Endodermal cell (in vitro differentiated cells): ENCODE measurements around the gene NUDCD3. TPM values are rescaled to one million over a fixed set of nuclear protein-coding genes. Genes with fewer than 3 reads are reported as not detected.

Experiments
- DNase-seq: peaks from one replicate; pipeline ENCODE4 v3.0.0-alpha.2; 2017
- H3K27ac ChIP-seq: 2 replicates; pipeline ENCODE4 v1.5.1; 2013; ENCODE audit warnings: mild to moderate bottlenecking, low read depth, low read length, moderate library complexity
- H3K27me3 ChIP-seq: 2 replicates; pipeline ENCODE4 v1.6.1; 2013; ENCODE audit warnings: mild to moderate bottlenecking, low read length, moderate library complexity; ENCODE audit not compliant: insufficient read depth, control insufficient read depth, poor library complexity, severe bottlenecking
- H3K36me3 ChIP-seq: 2 replicates; pipeline ENCODE4 v1.7.0; 2013; ENCODE audit warnings: mild to moderate bottlenecking, low read length, moderate library complexity; ENCODE audit not compliant: control insufficient read depth, insufficient read depth
- H3K4me1 ChIP-seq: one replicate; pipeline ENCODE4 v1.7.0; 2013; ENCODE audit warnings: low read length; ENCODE audit not compliant: control insufficient read depth, insufficient read depth
- H3K4me3 ChIP-seq: 2 replicates; pipeline ENCODE4 v1.5.1; 2013; ENCODE audit warnings: mild to moderate bottlenecking, low read length, moderate library complexity
- H3K9ac ChIP-seq: 2 replicates; pipeline ENCODE4 v1.6.1; 2013; ENCODE audit warnings: mild to moderate bottlenecking, low read length, moderate library complexity; ENCODE audit not compliant: poor library complexity, severe bottlenecking; ENCODE audit errors: extremely low read depth
- H3K9me3 ChIP-seq: 2 replicates; pipeline ENCODE4 v1.6.1; 2013; ENCODE audit warnings: mild to moderate bottlenecking, low read length, moderate library complexity; ENCODE audit not compliant: control insufficient read depth
- H3K27ac Mint-ChIP-seq: 2 replicates; pipeline ENCODE4 v1.8.0; 2020; ENCODE audit warnings: mixed read lengths
- H3K27me3 Mint-ChIP-seq: 2 replicates; pipeline ENCODE4 v1.8.0; 2021; ENCODE audit warnings: mild to moderate bottlenecking, mixed read lengths; ENCODE audit not compliant: insufficient read depth
- H3K36me3 Mint-ChIP-seq: 2 replicates; pipeline ENCODE4 v1.8.0; 2020; ENCODE audit warnings: low read depth, mixed read lengths
- H3K4me1 Mint-ChIP-seq: 2 replicates; pipeline ENCODE4 v1.8.0; 2020; ENCODE audit warnings: mixed read lengths
- H3K4me3 Mint-ChIP-seq: 2 replicates; pipeline ENCODE4 v1.8.0; 2020; ENCODE audit warnings: mild to moderate bottlenecking, moderate library complexity, mixed read lengths
- H3K9me3 Mint-ChIP-seq: 2 replicates; pipeline ENCODE4 v1.8.0; 2020; ENCODE audit warnings: mild to moderate bottlenecking, mixed read lengths
- CTCF ChIP-seq: fragments of 200-600 bp; sonication (generic); conservative IDR thresholded peaks from 2 replicates; pipeline ENCODE4 v1.5.0; 2021; ENCODE audit warnings: antibody characterized with exemption, mild to moderate bottlenecking
- WGBS, 2 experiments: methylation state at CpG; one replicate each; pipeline versions ENCODE4 v1.1.5 to v1.1.7; 2013; ENCODE audit warnings: missing lambda C conversion rate in 2 of 2, mixed read lengths in 1 of 2; ENCODE audit not compliant: insufficient coverage in 1 of 2, insufficient read length in 1 of 2; 5-methylcytosine and 5-hydroxymethylcytosine counted together
- total RNA-seq, 2 donors: library from RNA; stranded (reverse); fragmentation: NEBNext Ultra II Directional in 1 of 2; extraction: Animal tissue kit (Norgen Biotek cat#: 25700) in 1 of 2; gene quantifications; 2 replicates in 1 of 2; 3 replicates in 1 of 2; pipeline ENCODE4 v1.2.1, GENCODE V29; 2021

Gene NUDCD3
- total RNA-seq, 2 donors from 2014 or later, result 80.8 to 116 TPM

- Mint-ChIP-seq H3K9me3 (no peaks in the 10 kb centered on the region), H3K4me1 (no peaks in the 10 kb centered on the region), H3K27me3 (no peaks in the 10 kb centered on the region), H3K27ac (no peak overlapping the region), H3K4me3 (no peak overlapping the region), H3K36me3 (peaks cover 37% of the 10 kb centered on the region)
- H3K27me3 ChIP-seq, result no peaks in the 10 kb centered on the region
- H3K9ac ChIP-seq, result no peak overlapping the region
- no peaks in the 10 kb centered on the region for H3K9me3 ChIP-seq
- peaks cover 48% of the 10 kb centered on the region for H3K36me3 ChIP-seq
- TF ChIP-seq CTCF, result no peak
- WGBS, 2 experiments, result 92 to 95% methylated on average over 3 of the region's 3 CpGs
- no peaks in the 10 kb centered on the region for H3K4me1 ChIP-seq
- H3K27ac ChIP-seq, result no peak overlapping the region
- no peak overlapping the region for H3K4me3 ChIP-seq
- DNase-seq, result no peak
These were observed 35.3 kb downstream of the NUDCD3 start for GRCh38 chr7:44455155-44455554.

- Histone ChIP-seq H3K27me3 (no peaks in the 10 kb centered on the region), H3K4me1 (no peaks in the 10 kb centered on the region), H3K36me3 (peaks cover 40% of the 10 kb centered on the region), H3K9me3 (no peaks in the 10 kb centered on the region), H3K27ac (no peak overlapping the region), H3K4me3 (no peak overlapping the region), H3K9ac (no peak overlapping the region)
- no peaks in the 10 kb centered on the region for H3K27me3 Mint-ChIP-seq
- TF ChIP-seq CTCF, result no peak
- no peaks in the 10 kb centered on the region for H3K4me1 Mint-ChIP-seq
- H3K9me3 Mint-ChIP-seq, result no peaks in the 10 kb centered on the region
- no peak overlapping the region for H3K4me3 Mint-ChIP-seq
- H3K36me3 Mint-ChIP-seq, result peaks cover 37% of the 10 kb centered on the region
- 97 to 100% methylated on average over 2 of the region's 2 CpGs for WGBS, 2 experiments
- H3K27ac Mint-ChIP-seq, result no peak overlapping the region
- DNase-seq, result no peak
These were observed 36.1 kb downstream of the NUDCD3 start for GRCh38 chr7:44454348-44454747.

DNA sequence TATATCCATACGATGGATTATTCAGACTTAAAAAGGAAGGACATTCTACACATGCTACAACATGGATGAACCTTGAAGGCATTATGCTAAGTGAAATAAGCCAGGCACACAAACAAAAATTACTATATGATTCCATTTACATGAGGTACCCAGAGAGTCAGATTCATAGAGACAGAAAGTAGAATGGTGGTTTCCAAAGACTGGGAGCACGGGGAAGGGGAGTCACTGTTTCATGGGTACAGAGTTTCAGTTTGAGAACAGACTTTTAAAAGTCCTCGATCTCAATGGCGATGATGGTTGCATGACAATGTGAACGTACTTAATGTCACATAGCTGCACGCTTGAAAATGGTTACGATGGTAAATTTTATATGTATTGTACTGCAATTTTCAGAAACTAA, 39.3 kb downstream of the NUDCD3 start:
- no peak for TF ChIP-seq CTCF
- no peaks in the 10 kb centered on the region for H3K4me1 Mint-ChIP-seq

More for the DNA sequence above, 39.3 kb downstream of the NUDCD3 start:
- H3K4me3 Mint-ChIP-seq, result no peak overlapping the region
- no peaks in the 10 kb centered on the region for H3K9me3 ChIP-seq
- no peaks in the 10 kb centered on the region for H3K4me1 ChIP-seq
- H3K9me3 Mint-ChIP-seq, result no peaks in the 10 kb centered on the region
- no peak for DNase-seq
- peaks cover 37% of the 10 kb centered on the region for H3K36me3 Mint-ChIP-seq
- no peak overlapping the region for H3K4me3 ChIP-seq
- H3K27ac ChIP-seq, result no peak overlapping the region
- H3K27me3 Mint-ChIP-seq, result no peaks in the 10 kb centered on the region
- peaks cover 43% of the 10 kb centered on the region for H3K36me3 ChIP-seq
- WGBS, 2 experiments, result 97 to 98% methylated on average over 5 to 6 of the region's 7 CpGs
- no peak overlapping the region for H3K9ac ChIP-seq
- H3K27ac Mint-ChIP-seq, result no peak overlapping the region
- H3K27me3 ChIP-seq, result no peaks in the 10 kb centered on the region
